GDM1 (cell line): ENCODE data around the gene CDC45.
A peak's percentile ranks its signal among the peaks of the same experiment; 100 is the strongest.
"Not testable (repeated sequence)": the region's sequence is repeated elsewhere in the genome, so short reads cannot be mapped to it uniquely, and the experiment has no call there.

Experiments used
- DNase-seq: peaks from one replicate; lab custom pipeline; 2025; lab: John Stamatoyannopoulos, UW

The CDC45 gene

GRCh38 chr22:19527861-19528417, 48.2 kb downstream of the CDC45 start:
- no peak for DNase-seq

GRCh38 chr22:19529811-19530210, 50.1 kb downstream of the CDC45 start:
- DNase-seq: no peak

- DNase-seq: no peak
Observed at GRCh38 chr22:19530751-19531150, 51.0 kb downstream of the CDC45 start.

GRCh38 chr22:19531327-19531726, 51.6 kb downstream of the CDC45 start:
- DNase-seq: not testable (repeated sequence)

- DNase-seq: no peak
Observed at GRCh38 chr22:19533049-19533626, 53.4 kb downstream of the CDC45 start.

- DNase-seq: no peak
Observed at GRCh38 chr22:19533857-19534256, 54.1 kb downstream of the CDC45 start.

- peak; percentile 11 for DNase-seq
Observed at GRCh38 chr22:19535001-19535400, 55.3 kb downstream of the CDC45 start.

GRCh38 chr22:19536564-19536963, 56.8 kb downstream of the CDC45 start:
- no peak for DNase-seq

- no peak for DNase-seq
Observed at GRCh38 chr22:19537941-19538488, 58.3 kb downstream of the CDC45 start.

- DNase-seq: no peak
Observed at GRCh38 chr22:19540394-19540793, 60.7 kb downstream of the CDC45 start.

GRCh38 chr22:19543970-19544708, 64.4 kb downstream of the CDC45 start:
- DNase-seq: no peak

GRCh38 chr22:19545935-19546207, 66.2 kb downstream of the CDC45 start:
- DNase-seq: no peak

- no peak for DNase-seq
Observed at GRCh38 chr22:19546680-19547079, 67.0 kb downstream of the CDC45 start.

- no peak for DNase-seq
Observed at GRCh38 chr22:19547620-19548019, 67.9 kb downstream of the CDC45 start.

GRCh38 chr22:19548427-19548826, 68.7 kb downstream of the CDC45 start:
- not testable (repeated sequence) for DNase-seq

- DNase-seq: no peak
Observed at GRCh38 chr22:19548964-19549363, 69.2 kb downstream of the CDC45 start.

GRCh38 chr22:19549428-19549827, 69.7 kb downstream of the CDC45 start:
- no peak for DNase-seq

- DNase-seq: no peak
Observed at GRCh38 chr22:19550382-19550781, 70.7 kb downstream of the CDC45 start.

GRCh38 chr22:19553201-19553600, 73.5 kb downstream of the CDC45 start:
- no peak for DNase-seq

GRCh38 chr22:19554834-19555404, 75.2 kb downstream of the CDC45 start:
- DNase-seq: no peak

GRCh38 chr22:19555651-19556050, 75.9 kb downstream of the CDC45 start:
- no peak for DNase-seq

GRCh38 chr22:19556963-19557545, 77.3 kb downstream of the CDC45 start:
- DNase-seq: no peak

- no peak for DNase-seq
Observed at GRCh38 chr22:19559324-19559811, 79.6 kb downstream of the CDC45 start.
